Measurements from ENCODE around the gene RETN.

The RETN gene

DNA sequence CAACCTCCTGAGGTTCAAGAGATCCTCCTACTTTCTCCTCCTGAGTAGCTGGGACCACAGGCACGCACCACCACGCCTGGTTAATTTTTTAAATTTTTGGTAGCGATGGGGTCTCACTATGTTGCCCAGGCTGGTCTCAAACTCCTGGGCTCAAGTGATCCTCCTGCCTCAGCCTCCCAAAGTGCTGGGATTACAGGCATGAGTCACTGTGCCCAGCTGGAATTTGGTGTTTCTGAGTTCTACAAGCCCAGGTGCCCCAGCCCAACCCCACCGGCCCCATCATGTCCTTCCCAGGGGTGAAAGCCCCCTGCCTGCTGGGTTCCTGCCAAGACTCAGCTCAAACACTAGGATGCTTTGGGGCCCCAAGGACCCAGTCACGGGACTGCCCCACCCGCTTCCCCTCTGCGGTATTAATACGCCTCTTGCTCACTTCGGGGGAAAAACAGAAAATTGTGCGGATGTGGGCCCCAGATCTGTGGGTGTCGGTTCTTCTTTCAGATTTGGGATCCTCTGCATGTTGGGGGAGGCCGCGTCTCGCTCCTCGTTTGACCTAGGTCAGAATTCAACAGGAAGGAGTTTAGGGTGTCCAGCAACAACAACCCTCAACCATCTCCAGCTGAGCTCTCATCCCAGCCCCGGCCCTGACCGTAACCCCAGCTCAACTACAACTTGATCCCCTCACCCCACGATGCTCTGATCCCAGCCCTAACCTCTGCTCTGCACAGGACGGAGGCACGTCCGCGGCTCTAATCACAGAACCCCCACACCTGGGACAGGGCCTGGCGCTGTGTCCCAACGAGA lies 36.7 kb downstream of the RETN start:
- TF ChIP-seq, protein P1, sequence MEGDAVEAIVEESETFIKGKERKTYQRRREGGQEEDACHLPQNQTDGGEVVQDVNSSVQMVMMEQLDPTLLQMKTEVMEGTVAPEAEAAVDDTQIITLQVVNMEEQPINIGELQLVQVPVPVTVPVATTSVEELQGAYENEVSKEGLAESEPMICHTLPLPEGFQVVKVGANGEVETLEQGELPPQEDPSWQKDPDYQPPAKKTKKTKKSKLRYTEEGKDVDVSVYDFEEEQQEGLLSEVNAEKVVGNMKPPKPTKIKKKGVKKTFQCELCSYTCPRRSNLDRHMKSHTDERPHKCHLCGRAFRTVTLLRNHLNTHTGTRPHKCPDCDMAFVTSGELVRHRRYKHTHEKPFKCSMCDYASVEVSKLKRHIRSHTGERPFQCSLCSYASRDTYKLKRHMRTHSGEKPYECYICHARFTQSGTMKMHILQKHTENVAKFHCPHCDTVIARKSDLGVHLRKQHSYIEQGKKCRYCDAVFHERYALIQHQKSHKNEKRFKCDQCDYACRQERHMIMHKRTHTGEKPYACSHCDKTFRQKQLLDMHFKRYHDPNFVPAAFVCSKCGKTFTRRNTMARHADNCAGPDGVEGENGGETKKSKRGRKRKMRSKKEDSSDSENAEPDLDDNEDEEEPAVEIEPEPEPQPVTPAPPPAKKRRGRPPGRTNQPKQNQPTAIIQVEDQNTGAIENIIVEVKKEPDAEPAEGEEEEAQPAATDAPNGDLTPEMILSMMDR (IDR thresholded peaks at IDR 0.05; ENCODE audit: insufficient read depth, low read depth, low read length, missing control alignments) = no peak
- H3K4me3 ChIP-seq (ENCODE audit: low read length) = no peak overlapping the region
- DNase-seq (ENCODE audit: low read depth) = no peak

DNA sequence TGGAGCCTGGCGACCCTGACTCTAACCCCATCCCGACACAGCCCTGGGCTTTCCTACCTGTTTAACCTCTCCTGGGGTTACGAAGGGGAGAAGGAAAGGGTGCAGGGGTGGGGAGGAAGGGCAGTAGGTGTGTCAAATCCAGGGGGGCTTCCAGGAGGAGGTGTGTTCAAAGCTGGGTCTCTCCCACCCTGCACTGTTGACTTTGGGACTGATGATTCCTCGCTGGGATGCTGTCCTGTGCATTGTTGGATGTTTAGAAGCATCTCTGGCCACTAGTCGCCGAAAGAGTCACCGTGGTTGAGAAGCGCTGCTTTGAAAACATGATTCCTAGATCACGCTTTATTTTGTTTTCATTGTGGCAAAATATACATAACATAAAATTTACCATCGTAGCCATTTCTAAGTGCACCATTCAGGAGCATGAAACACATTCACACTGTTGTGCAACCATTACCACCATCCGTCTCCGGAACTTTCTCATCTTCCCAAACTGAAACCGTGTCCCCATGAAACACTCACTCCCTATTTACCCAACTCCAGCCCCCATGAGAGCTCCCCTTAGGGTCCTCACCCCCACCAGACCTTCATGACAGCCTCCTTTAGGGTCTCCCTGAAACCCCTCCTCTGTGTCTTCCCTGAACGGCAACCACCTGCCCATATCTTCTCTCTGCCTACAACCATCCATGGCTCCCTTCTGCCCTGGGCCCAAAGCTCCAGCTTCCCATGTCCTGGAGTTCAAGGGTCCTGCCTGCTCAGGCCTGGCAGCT lies 37.5 kb downstream of the RETN start:
- DNase-seq (ENCODE audit: low read depth) = no peak
- no peak overlapping the region for H3K4me3 ChIP-seq (ENCODE audit: low read length)
- TF ChIP-seq, protein P1 (IDR thresholded peaks at IDR 0.05; ENCODE audit: insufficient read depth, low read depth, low read length, missing control alignments) = no peak

DNA sequence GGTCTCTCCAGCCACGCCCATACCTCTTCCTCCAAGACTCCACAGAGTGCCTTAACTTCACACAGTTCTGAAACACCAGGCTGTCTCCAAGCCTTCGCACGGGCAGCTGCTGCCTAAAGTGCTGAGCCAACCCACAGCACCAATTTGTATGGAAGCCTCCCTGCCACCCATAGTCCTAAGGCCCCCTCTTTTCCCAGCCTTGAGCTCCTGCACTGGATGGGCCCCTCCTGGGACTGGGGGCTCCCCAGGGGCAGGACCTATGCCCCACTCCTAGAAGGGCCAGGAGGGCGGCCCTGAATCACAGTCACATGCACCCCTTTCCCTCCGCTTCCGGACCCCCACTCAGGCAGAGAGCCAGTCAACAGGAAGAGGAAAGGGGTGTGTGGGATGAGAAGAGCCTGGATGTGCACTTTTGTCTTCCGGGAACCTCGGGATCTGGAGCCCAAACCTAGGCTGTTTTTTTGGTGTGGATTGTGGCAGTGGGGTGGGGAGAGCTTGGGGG lies 38.2 kb downstream of the RETN start:
- TF ChIP-seq, protein P1 (IDR thresholded peaks at IDR 0.05; ENCODE audit: insufficient read depth, low read depth, low read length, missing control alignments) = no peak
- H3K4me3 ChIP-seq (ENCODE audit: low read length) = no peak overlapping the region
- no peak for DNase-seq (ENCODE audit: low read depth)

DNA sequence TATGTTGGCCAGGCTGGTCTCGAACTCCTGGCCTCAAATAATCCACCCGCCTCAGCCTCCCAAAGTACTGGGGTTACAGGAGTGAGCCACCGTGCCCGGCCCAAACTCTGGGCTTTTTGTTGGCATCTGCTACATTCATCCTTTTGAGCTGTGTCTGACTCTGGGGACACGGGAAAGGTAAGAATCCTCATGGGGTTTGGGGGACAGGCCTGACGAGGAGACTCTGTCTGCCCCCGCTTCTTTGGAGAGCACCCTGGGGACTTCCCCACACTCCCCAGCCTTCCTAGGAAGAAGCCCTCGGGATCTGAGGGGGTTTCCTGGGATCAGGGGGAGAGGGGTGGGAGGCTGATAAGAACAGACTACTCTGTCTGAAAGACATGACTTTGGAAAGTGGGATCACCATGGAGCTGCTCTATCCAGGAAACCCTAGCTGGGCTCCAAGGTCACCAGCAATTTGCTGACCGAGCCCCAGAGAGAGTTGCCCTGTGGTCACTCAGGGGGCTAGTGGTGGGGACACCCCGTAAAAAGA lies 41.1 kb downstream of the RETN start:
- H3K4me3 ChIP-seq (ENCODE audit: low read length) = no peak overlapping the region
- no peak for DNase-seq (ENCODE audit: low read depth)
- TF ChIP-seq, protein P1 (IDR thresholded peaks at IDR 0.05; ENCODE audit: insufficient read depth, low read depth, low read length, missing control alignments) = no peak

DNA sequence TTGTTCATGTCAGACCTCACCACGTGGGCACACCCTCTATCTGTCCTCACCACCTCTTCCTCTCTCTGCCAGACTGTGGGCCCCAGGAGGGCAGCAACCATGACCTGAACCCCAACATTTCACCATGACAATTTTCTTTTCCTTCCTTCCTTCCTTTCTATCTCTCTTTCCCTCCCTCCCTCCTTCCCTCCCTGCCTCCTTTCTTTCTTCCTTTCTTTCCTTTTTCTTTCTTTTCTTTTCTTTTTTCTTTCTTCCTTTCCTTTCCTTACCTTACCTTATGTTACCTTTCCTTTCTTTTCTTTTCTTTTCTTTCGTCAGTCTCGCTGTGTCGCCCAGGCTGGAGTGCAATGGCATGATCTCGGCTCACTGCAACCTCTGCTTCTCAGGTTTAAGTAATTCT lies 41.8 kb downstream of the RETN start:
- TF ChIP-seq, protein P1 (IDR thresholded peaks at IDR 0.05; ENCODE audit: insufficient read depth, low read depth, low read length, missing control alignments) = no peak
- H3K4me3 ChIP-seq (ENCODE audit: low read length) = no peak overlapping the region

DNA sequence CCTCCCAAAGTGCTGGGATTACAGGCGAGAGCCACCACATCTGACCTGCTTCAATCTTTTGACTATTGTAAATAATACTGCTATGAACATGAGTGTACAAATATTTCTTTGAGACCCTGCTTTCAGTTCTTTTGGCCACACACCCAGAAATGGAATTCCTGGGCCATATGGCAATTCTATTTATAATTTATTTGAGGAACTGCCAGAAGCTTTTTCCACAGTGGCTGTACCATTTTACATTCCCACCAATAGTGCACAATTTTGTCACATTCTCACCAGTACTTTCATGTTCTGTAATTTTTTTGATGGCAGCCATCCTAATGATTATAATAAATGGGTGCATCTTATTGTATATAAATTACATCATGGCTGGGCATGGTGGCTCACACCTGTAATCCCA lies 46.8 kb downstream of the RETN start:
- DNase-seq (ENCODE audit: low read depth) = no peak
- TF ChIP-seq, protein P1 (IDR thresholded peaks at IDR 0.05; ENCODE audit: insufficient read depth, low read depth, low read length, missing control alignments) = no peak

More for the DNA sequence above, 41.8 kb downstream of the RETN start:
- DNase-seq (ENCODE audit: low read depth) = no peak

More for the DNA sequence above, 46.8 kb downstream of the RETN start:
- H3K4me3 ChIP-seq (ENCODE audit: low read length) = no peak overlapping the region

All from epithelial cell of esophagus (primary cell).